ENCODE data around the gene CPEB2.
"Not testable (repeated sequence)": the region's sequence is repeated elsewhere in the genome, so short reads cannot be mapped to it uniquely, and the experiment has no call there.

CPEB2 gene

GRCh38 chr4:15078682-15079642, 76.7 kb downstream of the CPEB2 start:
- no peak overlapping the region for H3K4me3 ChIP-seq (ENCODE audit: low read depth, low read length)
- no peak for DNase-seq
- no peaks in the 10 kb centered on the region for H3K36me3 ChIP-seq
- no peaks in the 10 kb centered on the region for H3K27me3 ChIP-seq (ENCODE audit: insufficient read depth, low read depth, severe bottlenecking)
- TF ChIP-seq CTCF (IDR thresholded peaks at IDR 0.05; ENCODE audit: low read depth, low read length), result no peak
- H3K27ac ChIP-seq, result no peak overlapping the region
- no peaks in the 10 kb centered on the region for H3K9me3 ChIP-seq (ENCODE audit: severe bottlenecking)

GRCh38 chr4:15084780-15085179, 82.5 kb downstream of the CPEB2 start:
- no peak overlapping the region for H3K4me3 ChIP-seq (ENCODE audit: low read depth, low read length)
- no peak for DNase-seq
- H3K9me3 ChIP-seq (ENCODE audit: severe bottlenecking), result peaks cover 4% of the 10 kb centered on the region
- H3K27ac ChIP-seq, result no peak overlapping the region
- H3K27me3 ChIP-seq (ENCODE audit: insufficient read depth, low read depth, severe bottlenecking), result no peaks in the 10 kb centered on the region
- TF ChIP-seq CTCF (IDR thresholded peaks at IDR 0.05; ENCODE audit: low read depth, low read length), result no peak
- H3K36me3 ChIP-seq, result no peaks in the 10 kb centered on the region

- not testable (repeated sequence) for H3K4me3 ChIP-seq (ENCODE audit: low read depth, low read length); H3K27ac ChIP-seq; H3K27me3 ChIP-seq (ENCODE audit: insufficient read depth, low read depth, severe bottlenecking); DNase-seq; H3K9me3 ChIP-seq (ENCODE audit: severe bottlenecking); H3K36me3 ChIP-seq
These were observed 83.5 kb downstream of the CPEB2 start for GRCh38 chr4:15085762-15086161.

- not testable (repeated sequence) for H3K36me3 ChIP-seq; H3K27me3 ChIP-seq (ENCODE audit: insufficient read depth, low read depth, severe bottlenecking); H3K4me3 ChIP-seq (ENCODE audit: low read depth, low read length); H3K9me3 ChIP-seq (ENCODE audit: severe bottlenecking); H3K27ac ChIP-seq; DNase-seq
These were observed 84.0 kb downstream of the CPEB2 start for GRCh38 chr4:15086259-15086658.

GRCh38 chr4:15088394-15089035, 86.2 kb downstream of the CPEB2 start:
- Histone ChIP-seq H3K27ac (no peak overlapping the region), H3K27me3 (ENCODE audit: insufficient read depth, low read depth, severe bottlenecking) (no peaks in the 10 kb centered on the region), H3K4me3 (ENCODE audit: low read depth, low read length) (no peak overlapping the region), H3K36me3 (no peaks in the 10 kb centered on the region), H3K9me3 (ENCODE audit: severe bottlenecking) (peaks cover 4% of the 10 kb centered on the region)
- no peak for DNase-seq
- TF ChIP-seq CTCF (IDR thresholded peaks at IDR 0.05; ENCODE audit: low read depth, low read length), result no peak

GRCh38 chr4:15089979-15090378, 87.7 kb downstream of the CPEB2 start:
- Histone ChIP-seq H3K9me3 (ENCODE audit: severe bottlenecking) (peaks cover 4% of the 10 kb centered on the region), H3K27ac (no peak overlapping the region), H3K4me3 (ENCODE audit: low read depth, low read length) (no peak overlapping the region), H3K36me3 (no peaks in the 10 kb centered on the region), H3K27me3 (ENCODE audit: insufficient read depth, low read depth, severe bottlenecking) (no peaks in the 10 kb centered on the region)
- no peak for DNase-seq
- no peak for TF ChIP-seq CTCF (IDR thresholded peaks at IDR 0.05; ENCODE audit: low read depth, low read length)

All from WERI-Rb-1 (cell line).